ENCODE results near the gene HARBI1.

HARBI1 gene

GRCh38 chr11:46617134-46617971, at the start of gene HARBI1, which contains the start of gene ATG13:
TSS of gene HARBI1 (minus strand) at chr11:46617227. CDS start at chr11:46616237, 990 bp downstream.
TSS of gene ATG13 (plus strand) at chr11:46617553. CDS start at chr11:46644292, 26,739 bp downstream.
- peak; percentile 74 to 92 (median 84) for DNase-seq

- DNase-seq, result no peak
These were observed 49.5 kb upstream of the HARBI1 start for GRCh38 chr11:46666516-46666915.

GRCh38 chr11:46665356-46665755, 48.3 kb upstream of the HARBI1 start:
- no peak for DNase-seq

GRCh38 chr11:46664612-46665011, 47.6 kb upstream of the HARBI1 start:
- no peak for DNase-seq

GRCh38 chr11:46663277-46663940, 46.4 kb upstream of the HARBI1 start:
- DNase-seq, result no peak

- DNase-seq, result no peak
These were observed 45.3 kb upstream of the HARBI1 start for GRCh38 chr11:46662366-46662765.

GRCh38 chr11:46661836-46662235, 44.8 kb upstream of the HARBI1 start:
- DNase-seq, result no peak

- no peak for DNase-seq
These were observed 42.9 kb upstream of the HARBI1 start for GRCh38 chr11:46659908-46660307.

GRCh38 chr11:46658259-46658658, 41.2 kb upstream of the HARBI1 start:
- DNase-seq, result no peak

- DNase-seq, result no peak
These were observed 40.2 kb upstream of the HARBI1 start for GRCh38 chr11:46657186-46657585.

GRCh38 chr11:46655631-46656030, 38.6 kb upstream of the HARBI1 start:
- DNase-seq, result no peak

GRCh38 chr11:46649180-46649738, 32.2 kb upstream of the HARBI1 start:
- no peak for DNase-seq

- no peak for DNase-seq
These were observed 27.0 kb upstream of the HARBI1 start for GRCh38 chr11:46643986-46644385.

GRCh38 chr11:46643531-46643930, 26.5 kb upstream of the HARBI1 start:
- DNase-seq, result no peak

GRCh38 chr11:46642627-46643335, 25.8 kb upstream of the HARBI1 start:
- DNase-seq, result no peak

- DNase-seq, result no peak
These were observed 24.6 kb upstream of the HARBI1 start for GRCh38 chr11:46641639-46642038.

GRCh38 chr11:46640036-46640788, 23.2 kb upstream of the HARBI1 start:
- no peak for DNase-seq

- no peak for DNase-seq
These were observed 22.3 kb upstream of the HARBI1 start for GRCh38 chr11:46639197-46639839.

- DNase-seq, result no peak
These were observed 20.5 kb upstream of the HARBI1 start for GRCh38 chr11:46637546-46637945.

- DNase-seq, result no peak
These were observed 18.6 kb upstream of the HARBI1 start for GRCh38 chr11:46635557-46636139.

All from activated naive CD4-positive, alpha-beta T cell (primary cell).